Vagina (tissue), 2 donors: ENCODE data around the gene MRPS21. TPM values are rescaled to one million over a fixed set of nuclear protein-coding genes. Genes with fewer than 3 reads are reported as not detected.

Experiments used
- DNase-seq, 2 donors: peaks; one replicate each; pipeline ENCODE4 v3.0.0-alpha.2; 2017; ENCODE audit errors: extremely low spot score in 2 of 2
- H3K27ac ChIP-seq: fragments of 200-600 bp; sonication (generic); one replicate; pipeline ENCODE4 v1.5.1; 2019
- H3K27me3 ChIP-seq: fragments of 200-600 bp; sonication (generic); one replicate; pipeline ENCODE4 v1.5.1; 2019
- H3K36me3 ChIP-seq, 2 donors: fragments of 200-600 bp; sonication (generic); one replicate each; pipeline ENCODE4 v1.5.1; 2017 to 2019
- H3K4me1 ChIP-seq: fragments of 200-600 bp; sonication (generic); one replicate; pipeline ENCODE4 v1.5.1; 2019
- H3K4me3 ChIP-seq, 2 donors: fragments of 200-600 bp; sonication (generic); 1 replicate in 1 of 2; 2 replicates in 1 of 2; pipeline ENCODE4 v1.5.1; 2016 to 2019
- H3K9me3 ChIP-seq: fragments of 200-600 bp; sonication (generic); one replicate; pipeline ENCODE4 v1.5.1; 2019
- POLR2A ChIP-seq, 2 donors: fragments of 450-650 bp; IDR thresholded peaks; one replicate each; pipeline ENCODE4 v1.6.1; 2017; ENCODE audit warnings: antibody characterized with exemption in 2 of 2, mild to moderate bottlenecking in 2 of 2, moderate library complexity in 2 of 2
- intact Hi-C: fragments of 100-400 bp; cut with DNase I; formaldehyde crosslinking; loops from one replicate; pipeline ENCODE4 v1.15.1; 2023
- total RNA-seq: library from RNA; depleted of rRNA; stranded (reverse); fragments of >200 nt; gene quantifications from one replicate; pipeline ENCODE4 v1.2.3, GENCODE V29; 2016

Gene MRPS21
- total RNA-seq, 1 donor from 2014 or later, result 34.6 TPM

DNA sequence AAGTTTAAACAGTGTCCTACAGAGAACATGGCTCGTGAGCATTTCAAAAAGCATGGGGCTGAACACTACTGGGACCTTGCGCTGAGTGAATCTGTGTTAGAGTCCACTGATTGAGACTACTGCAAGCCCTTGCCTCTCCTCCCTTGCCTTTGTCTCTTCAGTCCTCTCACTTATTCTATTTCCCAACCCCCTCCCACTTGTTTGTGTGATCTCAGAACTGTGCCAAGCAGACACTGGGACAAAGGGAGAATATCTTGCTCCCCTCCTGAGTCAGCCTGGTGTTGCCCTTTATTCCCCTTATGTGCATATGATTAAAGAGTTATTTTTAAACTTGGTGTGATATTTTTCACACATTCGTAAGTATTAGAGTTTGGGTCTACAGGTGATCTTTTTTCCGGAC, 59.2 kb downstream of the MRPS21 start:
- TF ChIP-seq POLR2A (IDR thresholded peaks at IDR 0.05), result no peak
- no peak for DNase-seq
- intact Hi-C loops, result no loop called here
- no peak overlapping the region for H3K27ac ChIP-seq
- peaks cover 2 to 55% of the 10 kb centered on the region in 2 donors for H3K36me3 ChIP-seq
- H3K4me1 ChIP-seq, result no peaks in the 10 kb centered on the region
- no peak overlapping the region for H3K4me3 ChIP-seq
- H3K9me3 ChIP-seq, result no peaks in the 10 kb centered on the region
- no peaks in the 10 kb centered on the region for H3K27me3 ChIP-seq

Other genes starting within 250 kb of the MRPS21 start
- 32.2 TPM for gene VPS45, start 226.1 kb upstream of the MRPS21 start, total RNA-seq
- gene PLEKHO1, start 143.9 kb upstream of the MRPS21 start, total RNA-seq, result 33.9 TPM
- 16.7 TPM for gene ANP32E, start 57.7 kb upstream of the MRPS21 start, total RNA-seq
- not detected for gene CA14, start 36.1 kb upstream of the MRPS21 start, total RNA-seq
- gene APH1A, start 24.8 kb upstream of the MRPS21 start, total RNA-seq, result 52.8 TPM
- 19.4 TPM for gene C1orf54, start 21.1 kb upstream of the MRPS21 start, total RNA-seq
- gene CIART, start 11.3 kb upstream of the MRPS21 start, total RNA-seq, result 6.6 TPM
- gene PRPF3, start 27.7 kb downstream of the MRPS21 start, total RNA-seq, result 39.8 TPM
- 23.8 TPM for gene RPRD2, start 70.3 kb downstream of the MRPS21 start, total RNA-seq
- 17.4 TPM for gene TARS2, start 193.6 kb downstream of the MRPS21 start, total RNA-seq
- 130 TPM for gene ECM1, start 214.2 kb downstream of the MRPS21 start, total RNA-seq
- gene FALEC, start 221.9 kb downstream of the MRPS21 start, total RNA-seq, result not detected